OCI-LY7 (cell line): Measurements from ENCODE around the gene SAPCD1. TPM values are rescaled to one million over a fixed set of nuclear protein-coding genes. Genes with fewer than 3 reads are reported as not detected.

Source experiments
- BruUV-seq: library from RNA; stranded (reverse); fragments of 400-500 nt; replicated peaks from 2 replicates; lab custom pipeline; 2021; lab: Mats Ljungman, UMichigan
- CTCF ChIA-PET: fragments of 300-600 bp; sonication (Branson Sonifier 250); formaldehyde crosslinking; loops from one replicate; lab custom pipeline; 2022; ENCODE audit warnings: antibody characterized with exemption; ENCODE audit not compliant: unreplicated experiment; lab: Charles Lee
- POLR2A ChIA-PET: fragments of 300-600 bp; sonication (Branson Sonifier 250); formaldehyde crosslinking; loops from one replicate; lab custom pipeline; 2022; ENCODE audit warnings: antibody characterized with exemption; lab: Charles Lee
- DNase-seq: peaks from one replicate; pipeline ENCODE4 v3.0.0-alpha.2; 2015; ENCODE audit warnings: low spot score
- H2AFZ ChIP-seq: fragments of 200-600 bp; sonication (generic), shearing (Covaris generic); 2 replicates; pipeline ENCODE4 v1.6.1; 2014; ENCODE audit warnings: mild to moderate bottlenecking, antibody characterized with exemption, low read length, moderate library complexity
- H3K27ac ChIP-seq: fragments of 200-600 bp; sonication (generic); 2 replicates; pipeline ENCODE4 v1.5.1; 2014; ENCODE audit warnings: mixed run types, low read depth, mild to moderate bottlenecking, moderate library complexity, low read length, inconsistent platforms; ENCODE audit not compliant: poor library complexity, severe bottlenecking
- H3K36me3 ChIP-seq: fragments of 200-600 bp; sonication (generic); 2 replicates; pipeline ENCODE4 v1.6.1; 2014; ENCODE audit warnings: mild to moderate bottlenecking, antibody characterized with exemption, low read length, moderate library complexity, mixed read lengths; ENCODE audit not compliant: insufficient read depth
- H3K4me1 ChIP-seq: fragments of 200-600 bp; sonication (generic); 2 replicates; pipeline ENCODE4 v1.5.1; 2014; ENCODE audit warnings: mild to moderate bottlenecking, low read length; ENCODE audit not compliant: insufficient read depth, poor library complexity, severe bottlenecking
- H3K4me2 ChIP-seq: fragments of 200-600 bp; sonication (generic); 2 replicates; pipeline ENCODE4 v1.6.1; 2014; ENCODE audit warnings: mild to moderate bottlenecking, low read length
- H3K4me3 ChIP-seq: fragments of 200-600 bp; sonication (generic); 2 replicates; pipeline ENCODE4 v1.5.1; 2014; ENCODE audit warnings: mild to moderate bottlenecking, low read depth, low read length; ENCODE audit not compliant: poor library complexity, severe bottlenecking
- H3K79me2 ChIP-seq: fragments of 200-600 bp; sonication (generic); 2 replicates; pipeline ENCODE4 v1.6.1; 2016; ENCODE audit warnings: low read depth, mild to moderate bottlenecking, low read length, moderate library complexity, mixed read lengths; ENCODE audit not compliant: insufficient read depth
- H3K9me2 ChIP-seq: fragments of 200-600 bp; sonication (generic); 2 replicates; pipeline ENCODE4 v1.6.1; 2016; ENCODE audit warnings: mild to moderate bottlenecking, low read length, mixed read lengths; ENCODE audit not compliant: insufficient read depth
- H3K9me3 ChIP-seq: fragments of 200-600 bp; sonication (generic); 2 replicates; pipeline ENCODE4 v1.6.1; 2014; ENCODE audit warnings: mild to moderate bottlenecking, mixed run types, low read length, mixed read lengths
- H4K20me1 ChIP-seq: fragments of 200-600 bp; sonication (generic); 2 replicates; pipeline ENCODE4 v1.6.1; 2014; ENCODE audit warnings: mild to moderate bottlenecking, antibody characterized with exemption, low read length, moderate library complexity, mixed read lengths; ENCODE audit not compliant: insufficient read depth
- EZH2phosphoT487 ChIP-seq: fragments of 200-600 bp; sonication (generic); IDR thresholded peaks from 2 replicates; pipeline ENCODE4 v1.6.1; 2018; ENCODE audit warnings: low read depth, borderline replicate concordance, mild to moderate bottlenecking, mixed run types, antibody characterized with exemption, low read length, moderate library complexity, mixed read lengths
- intact Hi-C: fragments of 100-400 bp; cut with micrococcal nuclease; formaldehyde crosslinking; loops from one replicate; pipeline ENCODE4 v1.10.0; 2022; ENCODE audit not compliant: unreplicated experiment
- total RNA-seq, 2 experiments: library from RNA; depleted of rRNA in 1 of 2; stranded (reverse); fragments of >200 nt in 1 of 2; shearing (Covaris generic) in 1 of 2; gene quantifications; 2 replicates each; pipeline ENCODE4 v1.2.3, GENCODE V29; 2014 to 2022
- TF ChIP-seq, protein P1 (sequence below): fragments of 200-600 bp; sonication (generic); conservative IDR thresholded peaks from 2 replicates; pipeline ENCODE4 v1.5.1; 2014; ENCODE audit warnings: mild to moderate bottlenecking, antibody characterized with exemption, low read length, moderate library complexity, mixed read lengths

Gene SAPCD1
- total RNA-seq, 2 experiments from 2014 or later, result 31.3 to 53.5 TPM

DNA sequence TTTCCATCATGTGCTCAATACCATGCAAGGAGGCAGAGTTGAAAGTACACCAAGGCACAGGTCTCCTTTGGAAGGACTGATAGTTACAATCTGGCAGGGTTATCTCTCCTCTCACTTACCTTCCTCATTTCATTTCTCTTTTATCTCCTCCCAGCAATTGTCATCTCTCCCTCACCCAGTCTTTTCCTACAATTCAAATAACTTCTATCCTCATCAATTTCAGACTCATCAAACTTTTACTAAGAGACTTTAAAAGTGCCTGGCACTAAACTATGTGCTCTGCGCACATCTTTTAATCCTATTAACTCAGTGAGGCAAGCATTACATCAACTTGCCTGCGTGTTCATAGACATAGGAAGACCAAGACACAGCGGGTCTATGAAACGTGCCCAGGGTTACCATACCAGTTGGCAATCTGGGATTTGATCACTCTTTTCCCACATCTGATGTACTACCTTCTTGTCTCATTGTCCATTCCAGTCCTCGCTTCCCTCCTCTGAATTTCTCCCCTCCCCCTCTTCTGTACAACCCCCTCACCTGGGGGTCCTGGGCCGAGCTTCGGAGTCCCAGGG, 31.9 kb downstream of the SAPCD1 start:
- BruUV-seq, result no TSS peak
- POLR2A ChIA-PET, result interaction anchor here (0.6 kb wide), 1 partner anchor 53 kb away, joined by 3 read pairs; no protein-coding TSS in a partner anchor

DNA sequence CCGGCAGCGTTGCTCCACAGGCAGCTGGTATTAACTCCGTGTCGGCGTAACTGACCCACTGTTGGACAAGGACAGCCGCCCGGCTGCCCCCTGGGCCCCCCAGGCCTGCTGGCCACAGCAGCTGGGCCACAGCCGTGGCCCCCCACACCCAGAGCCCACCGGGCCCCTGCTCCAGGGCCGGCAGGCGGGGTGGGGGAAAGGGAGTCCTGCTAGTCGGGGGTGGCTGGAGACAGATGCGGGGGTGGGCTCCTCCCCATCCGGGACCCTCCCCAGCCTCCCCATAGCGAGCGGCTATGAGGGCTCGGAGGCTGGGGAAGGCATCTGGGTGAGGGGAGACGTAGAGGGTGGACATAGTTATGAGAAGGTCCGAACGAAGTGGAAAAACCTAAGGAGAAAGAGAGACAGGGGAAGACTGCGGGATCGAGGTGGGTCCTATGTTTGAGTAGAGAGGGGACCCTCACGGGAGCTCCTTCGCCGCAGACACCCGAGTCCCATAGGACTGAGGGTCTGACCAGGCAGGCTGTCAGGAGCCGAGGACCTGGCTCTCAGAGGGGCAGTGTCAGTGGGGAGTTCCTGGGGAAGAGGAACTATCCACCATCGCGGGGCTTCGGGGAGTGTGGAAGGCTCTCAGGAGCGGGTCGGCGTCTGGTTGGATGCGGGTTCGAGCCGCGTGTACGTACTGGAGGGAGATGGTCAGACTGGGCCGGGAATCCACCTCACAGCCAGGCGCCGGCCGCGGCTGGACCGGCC, 32.6 kb downstream of the SAPCD1 start:
- Histone ChIP-seq H3K36me3 (peaks cover 51% of the 10 kb centered on the region), H2AFZ (peak overlapping the region; percentile 20; the same call in 1 of the 2 replicates), H3K4me2 (peak overlapping the region; percentile 90), H3K9me2 (no peaks in the 10 kb centered on the region), H3K27ac (peak overlapping the region; percentile 47), H3K4me1 (peaks cover 56% of the 10 kb centered on the region), H4K20me1 (no peaks in the 10 kb centered on the region), H3K79me2 (peaks cover 32% of the 10 kb centered on the region), H3K4me3 (peak overlapping the region; percentile 90), H3K9me3 (no peaks in the 10 kb centered on the region)
- intact Hi-C loops, result loop anchor here (1.0 to 10.0 kb wide), 3 partner anchors 68 to 250 kb away; partner anchors contain the start of genes ATP6V1G2, DDX39B, NEU1 and NFKBIL1
- POLR2A ChIA-PET, result interaction anchor here (0.6 kb wide), 2 partner anchors 35 to 53 kb away, joined by 3 to 6 read pairs; no protein-coding TSS in a partner anchor
- DNase-seq, result no peak
- TSS peak; percentile 72 for BruUV-seq
- TF ChIP-seq EZH2phosphoT487, result no peak
- TF ChIP-seq, protein P1, sequence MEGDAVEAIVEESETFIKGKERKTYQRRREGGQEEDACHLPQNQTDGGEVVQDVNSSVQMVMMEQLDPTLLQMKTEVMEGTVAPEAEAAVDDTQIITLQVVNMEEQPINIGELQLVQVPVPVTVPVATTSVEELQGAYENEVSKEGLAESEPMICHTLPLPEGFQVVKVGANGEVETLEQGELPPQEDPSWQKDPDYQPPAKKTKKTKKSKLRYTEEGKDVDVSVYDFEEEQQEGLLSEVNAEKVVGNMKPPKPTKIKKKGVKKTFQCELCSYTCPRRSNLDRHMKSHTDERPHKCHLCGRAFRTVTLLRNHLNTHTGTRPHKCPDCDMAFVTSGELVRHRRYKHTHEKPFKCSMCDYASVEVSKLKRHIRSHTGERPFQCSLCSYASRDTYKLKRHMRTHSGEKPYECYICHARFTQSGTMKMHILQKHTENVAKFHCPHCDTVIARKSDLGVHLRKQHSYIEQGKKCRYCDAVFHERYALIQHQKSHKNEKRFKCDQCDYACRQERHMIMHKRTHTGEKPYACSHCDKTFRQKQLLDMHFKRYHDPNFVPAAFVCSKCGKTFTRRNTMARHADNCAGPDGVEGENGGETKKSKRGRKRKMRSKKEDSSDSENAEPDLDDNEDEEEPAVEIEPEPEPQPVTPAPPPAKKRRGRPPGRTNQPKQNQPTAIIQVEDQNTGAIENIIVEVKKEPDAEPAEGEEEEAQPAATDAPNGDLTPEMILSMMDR, result no peak
- CTCF ChIA-PET, result no interaction called here

More for the DNA sequence above, 31.9 kb downstream of the SAPCD1 start:
- Histone ChIP-seq H3K27ac (peak overlapping the region; percentile 47), H3K9me2 (no peaks in the 10 kb centered on the region), H3K9me3 (no peaks in the 10 kb centered on the region), H3K4me2 (peak overlapping the region; percentile 90), H4K20me1 (no peaks in the 10 kb centered on the region), H3K4me1 (peaks cover 62% of the 10 kb centered on the region), H3K4me3 (peak overlapping the region; percentile 90), H3K36me3 (peaks cover 53% of the 10 kb centered on the region), H2AFZ (no peak overlapping the region; the same call in 1 of the 2 replicates), H3K79me2 (peaks cover 32% of the 10 kb centered on the region)
- peak; percentile 43 for DNase-seq
- TF ChIP-seq, protein P1, result no peak
- no peak for TF ChIP-seq EZH2phosphoT487
- intact Hi-C loops, result loop anchor here (2.0 to 10.0 kb wide), 2 partner anchors 68 to 250 kb away; partner anchors contain the start of genes ATP6V1G2, DDX39B, NEU1 and NFKBIL1
- CTCF ChIA-PET, result no interaction called here
